T-helper 22 cell (primary cell): Measurements from ENCODE around the gene TARM1.
"Not testable (repeated sequence)": the region's sequence is repeated elsewhere in the genome, so short reads cannot be mapped to it uniquely, and the experiment has no call there.

ENCODE experiments used
- DNase-seq: peaks from one replicate; pipeline ENCODE4 v3.0.0-alpha.2; 2020; ENCODE audit warnings: low read depth

Gene TARM1

DNA sequence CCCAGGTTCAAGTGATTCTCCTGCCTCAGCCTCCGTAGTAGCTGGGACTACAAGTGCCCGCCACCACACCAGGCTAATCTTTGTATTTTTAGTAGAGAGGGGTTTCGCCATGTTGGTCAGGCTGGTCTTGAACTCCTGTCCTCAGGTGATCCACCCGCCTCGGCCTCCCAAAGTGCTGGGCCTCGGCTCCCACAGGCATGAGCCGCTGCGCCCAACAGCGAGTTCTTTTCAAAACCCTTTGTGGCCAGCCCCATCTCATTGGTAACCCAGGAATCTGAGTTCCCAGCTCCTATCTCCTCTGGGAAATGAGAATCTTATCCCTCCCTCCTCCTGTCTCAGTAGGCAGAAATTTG is 18.7 kb upstream of the TARM1 start:
- DNase-seq: not testable (repeated sequence)

DNA sequence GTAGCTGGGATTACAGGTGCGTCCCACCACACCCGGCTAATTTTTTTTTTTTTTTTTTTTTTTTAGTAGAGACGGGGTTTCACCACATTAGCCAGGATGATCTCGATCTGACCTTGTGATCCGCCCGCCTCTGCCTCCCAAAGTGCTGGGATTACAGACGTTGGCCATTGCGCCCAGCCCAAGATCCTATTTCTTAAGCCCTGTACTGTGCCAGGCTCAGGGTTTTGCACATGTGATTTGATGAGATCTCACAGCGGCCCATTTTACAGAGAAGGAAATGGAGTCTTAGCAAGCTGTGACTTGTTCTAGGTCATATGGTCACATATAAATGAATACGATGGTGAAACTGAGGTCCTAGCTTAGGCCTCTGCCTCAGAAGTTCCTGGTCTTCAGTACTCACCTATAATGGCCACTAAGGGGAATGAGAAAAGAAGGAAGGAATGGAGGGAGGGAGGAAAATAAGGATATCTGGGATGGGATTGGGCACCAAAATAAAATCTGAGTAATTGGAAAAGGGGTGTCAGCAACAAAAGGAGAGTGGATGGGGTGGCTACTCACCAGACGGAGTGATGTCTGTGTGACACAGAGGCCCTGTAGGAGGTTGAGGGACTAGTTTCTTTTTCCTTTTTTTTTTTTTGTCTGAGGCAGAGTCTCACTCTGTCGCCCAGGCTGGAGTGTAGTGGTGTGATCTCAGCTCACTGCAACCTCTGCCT is 18.2 kb upstream of the TARM1 start:
- DNase-seq: no peak

DNA sequence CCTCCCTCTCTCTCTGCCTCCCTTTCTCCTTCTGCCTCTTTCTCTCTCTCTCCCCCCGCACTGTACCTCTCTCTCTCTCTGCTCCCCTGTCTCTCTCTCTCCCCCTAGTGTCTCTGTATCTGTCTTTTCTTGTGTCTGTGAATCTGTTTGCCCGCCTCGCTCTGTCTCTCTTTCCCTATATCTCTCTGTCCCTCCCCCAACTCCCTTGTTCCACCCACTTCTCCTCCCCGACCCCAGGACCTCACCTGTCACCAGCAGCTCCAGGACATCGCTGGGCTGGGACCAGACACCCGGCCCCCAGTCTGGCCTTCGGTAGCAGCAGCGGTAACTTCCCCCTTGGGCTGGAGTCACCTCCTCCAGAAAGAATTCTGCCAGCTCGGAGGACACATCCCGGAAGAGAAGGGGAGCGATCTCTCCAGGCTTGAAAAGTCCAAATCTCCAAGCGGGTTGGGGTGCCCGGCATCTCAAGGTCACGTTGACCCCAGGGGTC is 15.5 kb upstream of the TARM1 start:
- DNase-seq: no peak

DNA sequence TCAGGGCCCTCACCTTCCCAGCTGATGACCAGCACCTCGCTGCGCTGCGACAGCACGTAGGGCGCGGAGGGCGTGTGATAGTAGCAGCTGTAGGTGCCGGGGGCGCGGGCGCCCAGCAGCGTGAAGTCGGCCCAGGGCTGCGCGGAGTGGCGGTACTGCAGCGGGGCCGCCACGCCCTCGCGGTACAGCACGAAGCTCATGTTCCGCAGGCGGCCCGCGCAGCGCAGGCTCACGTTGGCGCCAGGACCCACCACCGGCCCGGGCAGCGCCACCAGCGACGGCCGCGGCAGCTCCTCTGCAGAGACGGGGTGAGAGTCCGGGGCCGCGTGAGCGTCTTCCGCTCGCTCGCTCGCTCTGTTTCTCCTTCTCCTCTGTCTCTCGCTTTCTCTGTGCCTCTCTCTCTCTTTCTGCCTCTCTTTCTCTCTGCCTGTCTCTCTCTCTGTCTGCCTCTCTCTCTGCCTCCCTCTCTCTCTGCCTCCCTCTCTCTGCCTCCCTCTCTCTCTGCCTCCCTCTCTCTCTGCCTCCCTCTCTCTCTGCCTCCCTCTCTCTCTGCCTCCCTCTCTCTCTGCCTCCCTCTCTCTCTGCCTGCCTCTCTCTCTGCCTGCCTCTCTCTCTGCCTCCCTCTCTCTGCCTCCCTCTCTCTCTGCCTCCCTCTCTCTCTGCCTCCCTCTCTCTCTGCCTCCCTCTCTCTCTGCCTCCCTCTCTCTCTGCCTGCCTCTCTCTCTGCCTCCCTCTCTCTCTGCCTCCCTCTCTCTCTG is 14.9 kb upstream of the TARM1 start:
- peak; percentile 25 for DNase-seq

DNA sequence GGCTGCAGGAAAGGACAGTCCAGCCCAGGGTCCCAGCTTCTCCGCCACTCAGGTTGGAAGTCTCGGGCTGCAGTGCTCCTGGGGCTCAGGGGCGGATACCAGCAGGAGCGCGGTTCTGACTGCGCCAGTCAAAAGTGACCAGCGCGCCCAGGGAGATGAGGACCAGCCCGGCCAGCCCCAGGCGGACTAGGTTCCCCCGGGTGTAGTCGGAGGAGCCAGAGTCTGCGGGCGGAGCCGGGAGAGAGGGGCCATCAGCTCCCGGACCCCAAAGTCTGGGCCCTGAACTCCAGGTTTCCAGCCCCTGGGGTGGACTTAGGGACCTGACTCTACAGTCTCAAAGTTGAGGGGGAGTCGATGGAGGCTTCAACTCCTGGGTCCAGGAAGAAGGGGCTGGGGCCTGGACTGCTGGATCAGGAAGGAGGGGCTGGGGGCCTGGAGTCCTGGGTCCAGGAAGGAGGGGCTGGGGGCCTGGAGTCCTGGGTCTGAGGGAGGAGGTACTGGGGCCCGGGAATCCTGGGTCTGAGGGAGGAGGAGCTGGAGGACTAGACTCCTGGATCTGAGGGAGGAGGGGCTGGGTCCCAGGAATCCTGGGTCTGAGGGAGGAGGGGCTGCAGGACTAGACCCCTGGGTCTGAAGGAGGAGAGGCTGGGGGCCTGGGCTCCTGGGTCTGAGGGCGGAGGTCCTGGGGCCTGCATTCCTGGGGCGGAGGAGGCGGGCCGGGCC is 14.1 kb upstream of the TARM1 start:
- no peak for DNase-seq

DNA sequence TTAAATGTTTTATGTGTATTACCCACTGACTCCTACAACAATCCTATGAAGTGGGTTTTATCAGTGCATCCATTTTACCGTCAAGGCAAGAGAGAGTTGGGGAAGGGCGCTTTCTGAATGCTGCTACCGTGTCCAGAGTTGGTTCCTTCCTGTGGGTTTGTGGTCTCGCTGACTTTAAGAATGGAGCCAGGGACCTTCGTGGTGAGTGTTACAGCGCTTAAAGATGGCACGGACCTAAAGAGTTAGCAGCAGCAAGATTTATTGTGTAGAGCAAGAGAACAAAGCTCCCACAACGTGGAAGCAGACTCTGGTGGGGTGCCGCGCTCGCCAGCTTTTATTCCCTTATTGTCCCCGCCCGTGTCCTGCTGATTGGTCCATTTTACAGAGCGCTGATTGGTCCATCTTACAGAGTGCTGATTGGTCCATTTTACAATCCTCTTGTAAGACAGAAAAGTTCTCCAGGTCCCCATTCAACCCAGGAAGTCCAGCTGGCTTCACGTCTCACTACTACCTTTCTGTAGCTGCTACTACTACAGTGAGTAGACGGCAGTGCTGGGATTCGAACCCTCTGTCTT is 13.3 kb upstream of the TARM1 start:
- no peak for DNase-seq

DNA sequence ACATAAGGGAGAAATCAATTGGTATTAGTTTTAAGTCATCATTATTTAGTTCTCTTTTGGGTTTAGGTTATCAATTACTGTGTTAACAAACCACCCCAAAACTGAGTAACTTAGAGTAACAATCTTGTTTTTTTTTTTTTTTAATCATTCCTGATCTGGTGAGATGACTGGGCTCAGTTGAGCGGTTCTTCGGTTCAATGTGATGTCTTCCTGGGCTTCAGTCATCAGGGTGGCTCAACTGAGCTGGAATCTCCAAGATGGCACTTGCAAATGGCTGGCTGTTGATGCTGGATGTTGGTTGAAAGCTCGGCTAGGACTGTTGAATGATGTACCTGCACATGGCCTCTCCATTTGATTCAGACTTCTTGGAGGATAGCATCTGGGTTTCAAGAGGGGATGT is 3.2 kb upstream of the TARM1 start:
- no peak for DNase-seq

DNA sequence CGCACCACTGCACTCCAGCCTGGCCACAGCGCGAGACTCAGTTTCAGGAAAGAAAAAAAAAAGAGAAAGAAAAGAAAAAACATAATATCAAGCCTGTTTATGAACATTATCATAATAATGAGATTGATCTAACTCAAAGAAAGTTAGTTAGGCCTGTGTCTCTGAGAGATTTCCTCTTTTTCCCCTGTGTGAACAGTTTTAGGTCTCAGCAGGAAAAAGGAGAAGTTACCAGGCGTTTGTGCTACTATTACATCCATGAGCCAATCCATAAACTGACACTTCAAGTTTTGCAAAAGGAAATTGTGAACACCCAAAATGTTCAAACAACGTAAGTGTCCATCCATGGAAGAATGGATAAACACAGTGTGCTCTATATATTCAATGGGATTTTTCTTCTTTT is 3.8 kb downstream of the TARM1 start:
- DNase-seq: no peak

DNA sequence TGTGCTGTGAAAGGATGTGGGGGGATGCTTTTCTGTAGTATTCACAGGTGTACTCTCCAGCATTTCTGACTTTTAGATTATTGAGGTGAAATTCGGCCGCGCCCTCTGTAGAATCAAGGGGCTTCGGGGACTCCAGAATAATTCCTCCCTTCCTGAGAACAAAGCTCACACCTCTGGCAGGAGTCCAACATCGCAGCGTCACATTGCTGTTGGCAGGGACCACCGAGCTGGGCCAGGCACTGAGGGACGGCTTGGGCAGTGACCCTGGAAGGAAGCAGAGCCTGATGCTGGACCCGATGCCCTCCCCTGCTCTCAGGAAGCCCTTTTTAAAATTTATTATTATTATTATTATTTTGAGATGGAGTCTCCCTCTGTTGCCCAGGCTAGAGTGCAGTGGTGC is 6.3 kb downstream of the TARM1 start:
- no peak for DNase-seq

DNA sequence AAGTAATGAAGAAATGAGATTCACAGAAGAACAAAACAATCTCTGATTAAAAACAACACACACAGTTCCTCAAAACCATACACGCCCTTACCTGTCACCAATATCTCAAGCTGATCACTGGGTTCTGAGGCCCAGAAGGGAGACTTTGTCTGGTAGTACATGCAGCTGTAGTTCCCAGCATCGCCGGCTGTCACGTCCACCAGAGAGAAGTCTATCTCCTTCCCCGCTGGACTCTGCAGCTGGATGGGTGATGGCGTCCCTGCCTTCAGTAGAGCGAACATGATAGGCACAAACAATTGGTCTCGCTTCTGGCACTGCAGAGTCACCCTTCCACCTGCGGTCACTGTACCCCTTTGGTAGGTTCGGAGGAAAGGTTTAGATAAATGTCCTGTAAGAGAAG is 7.3 kb downstream of the TARM1 start:
- no peak for DNase-seq

DNA sequence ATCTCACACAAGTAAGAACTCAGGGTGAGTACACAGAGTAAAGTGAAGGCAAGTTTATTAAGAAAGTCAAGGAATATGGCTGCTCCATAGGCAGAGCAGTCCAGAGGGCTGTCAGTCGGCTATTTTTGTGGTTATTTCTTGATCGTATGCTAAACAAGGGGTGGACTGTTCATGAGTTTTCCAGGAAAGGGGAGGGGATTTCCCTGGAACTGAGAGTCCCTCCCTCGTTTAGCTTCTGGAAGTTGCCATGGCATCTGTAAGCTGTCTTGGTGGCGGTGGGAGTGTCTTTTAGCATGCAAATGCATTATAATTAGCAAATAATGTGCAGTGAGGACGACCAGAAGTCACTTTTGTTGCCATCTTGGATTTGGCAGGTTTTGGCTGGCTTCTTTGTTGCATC is 11.7 kb downstream of the TARM1 start:
- no peak for DNase-seq

DNA sequence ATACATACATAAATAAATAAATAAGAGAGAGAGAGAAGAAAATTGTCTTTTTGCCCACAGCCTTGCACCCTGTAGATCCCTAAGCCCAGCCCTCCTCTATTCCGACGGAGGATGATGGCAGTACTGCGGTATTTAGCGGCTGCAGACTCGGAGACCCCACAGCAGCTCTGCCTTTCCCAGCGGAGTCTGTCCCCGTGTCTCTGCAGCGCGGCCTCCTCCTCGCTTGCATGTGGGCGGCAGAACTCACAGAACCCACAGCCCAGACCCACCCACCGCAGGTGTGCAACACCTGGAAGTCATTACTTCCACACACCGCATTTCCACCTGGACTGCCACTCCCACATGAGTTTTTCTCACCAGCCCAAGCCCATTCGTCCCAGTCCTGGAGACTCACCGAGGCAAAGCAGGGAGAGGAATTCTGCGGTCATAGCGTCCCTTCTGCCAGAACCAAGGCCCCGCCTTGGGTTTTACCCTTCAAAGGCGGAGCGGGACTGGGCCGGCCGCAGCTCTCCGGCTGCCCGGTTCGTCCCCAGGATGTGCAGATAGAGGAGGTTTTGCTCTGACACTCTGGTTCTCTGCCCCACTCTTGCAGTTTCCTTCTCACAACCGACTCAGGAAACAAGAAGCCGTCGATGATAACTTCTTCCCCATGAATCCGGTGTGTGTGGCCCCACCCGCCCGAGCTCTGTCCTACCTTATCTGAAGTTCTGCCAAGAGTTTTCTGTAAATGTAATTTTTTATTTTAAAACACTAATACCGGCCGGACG is 17.6 kb downstream of the TARM1 start, which contains the start of gene VSTM1:
VSTM1 (minus strand) TSS at position 548 of the 767 bp plus-strand sequence; CDS start at position 428, 120 bp downstream.
- no peak for DNase-seq

DNA sequence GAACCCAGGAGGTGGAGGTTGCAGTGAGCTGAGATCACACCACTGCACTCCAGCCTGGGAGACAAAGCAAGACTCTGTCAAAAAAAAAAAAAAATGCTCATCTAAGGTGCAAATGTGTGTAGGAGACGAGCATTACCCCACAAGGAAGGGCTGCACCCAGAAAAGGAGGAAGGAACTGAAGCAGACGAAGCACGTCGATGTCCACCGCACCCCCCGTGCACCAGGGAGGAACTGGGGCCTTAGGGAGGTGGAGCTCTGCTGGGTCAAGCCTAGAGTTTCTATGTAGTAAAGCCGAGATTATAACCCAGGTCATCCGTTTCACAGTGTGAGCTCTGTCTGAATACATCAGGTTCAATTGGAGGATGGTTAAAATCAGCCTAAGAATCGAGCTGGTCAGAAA is 18.5 kb downstream of the TARM1 start:
- DNase-seq: no peak

DNA sequence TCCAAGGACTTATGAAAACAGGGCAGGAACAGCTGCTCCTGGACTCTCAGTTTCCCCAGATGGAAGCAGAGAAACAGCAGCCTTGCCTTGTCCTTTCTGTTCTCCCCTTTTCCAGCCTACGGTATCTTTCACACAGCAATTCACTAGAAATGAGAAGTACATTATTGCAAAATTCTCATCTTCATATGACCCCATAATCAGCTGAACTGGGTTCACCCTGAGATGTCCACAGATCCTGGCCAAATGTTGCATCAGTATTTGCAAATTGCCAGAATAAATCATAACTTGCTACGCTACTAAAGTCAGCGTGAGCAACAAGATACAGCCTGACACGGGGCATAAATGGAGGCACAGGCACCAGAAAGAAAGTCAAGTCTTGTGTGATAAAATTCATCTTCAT is 33.5 kb downstream of the TARM1 start:
- DNase-seq: no peak

DNA sequence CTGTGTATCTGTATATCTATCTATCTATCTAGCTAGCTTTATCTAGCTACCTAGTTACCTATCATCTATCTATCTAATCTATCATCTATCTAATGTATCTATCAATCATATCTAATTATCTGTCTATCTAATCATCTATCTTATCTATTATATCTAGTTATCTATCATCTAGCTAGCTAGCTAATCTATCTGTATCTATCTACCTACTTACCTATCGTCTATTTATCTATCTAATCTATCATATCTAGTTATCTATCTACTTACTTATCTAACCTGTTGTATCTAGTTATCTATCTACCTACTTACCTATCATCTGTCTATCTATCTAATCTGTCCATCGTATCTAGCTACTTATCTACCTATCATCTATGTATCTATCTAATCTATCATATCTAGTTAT is 35.4 kb downstream of the TARM1 start:
- no peak for DNase-seq

DNA sequence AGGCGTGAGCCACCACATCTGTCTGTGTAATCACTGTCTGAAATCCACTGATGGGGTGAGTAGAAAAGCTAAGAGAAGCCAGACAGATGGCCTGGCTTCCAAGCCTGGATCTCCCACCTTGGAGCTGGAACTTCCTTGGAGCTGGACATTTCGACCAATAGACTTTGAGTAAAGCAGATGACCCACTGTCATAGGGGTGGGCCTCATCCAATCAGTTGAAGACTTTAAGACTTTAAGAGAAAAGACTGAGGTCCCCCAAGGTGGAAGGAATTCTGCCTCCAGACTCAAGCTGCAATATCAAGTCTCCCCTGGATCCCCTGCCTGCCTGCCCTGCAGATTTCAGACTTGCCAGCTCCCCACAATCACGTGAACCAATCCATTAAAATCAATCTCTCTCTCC is 38.2 kb downstream of the TARM1 start:
- DNase-seq: no peak

DNA sequence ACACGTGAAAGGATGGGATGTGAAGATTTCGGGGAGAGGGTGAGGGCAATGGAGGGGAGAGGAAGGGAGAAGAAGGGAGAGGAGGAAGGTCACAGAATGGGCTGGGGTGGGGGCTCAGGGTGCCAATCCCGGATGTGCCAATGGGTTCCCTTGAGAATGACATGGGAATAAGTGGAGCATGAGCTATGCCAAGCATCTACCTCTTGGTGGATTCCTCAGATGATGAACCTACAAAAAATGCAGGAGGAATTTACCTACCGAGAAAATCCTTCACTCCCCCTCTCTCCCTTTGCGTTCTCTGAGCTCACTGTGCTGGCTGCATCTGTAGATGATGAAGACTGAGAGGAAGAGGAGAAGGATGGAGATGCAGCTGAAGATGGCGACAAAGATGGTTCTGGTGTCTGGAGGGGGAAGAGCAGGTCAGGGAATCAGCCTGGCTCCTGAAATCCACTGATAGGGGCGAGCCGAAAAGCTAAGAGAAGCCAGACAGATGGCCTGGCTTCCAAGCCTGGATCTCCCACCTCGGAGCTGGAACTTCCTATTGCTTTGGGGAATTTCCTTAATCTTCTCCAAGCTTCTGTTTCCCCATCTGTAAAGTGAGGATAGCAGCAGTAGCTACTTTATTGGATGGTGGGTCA is 39.1 kb downstream of the TARM1 start:
- no peak for DNase-seq

DNA sequence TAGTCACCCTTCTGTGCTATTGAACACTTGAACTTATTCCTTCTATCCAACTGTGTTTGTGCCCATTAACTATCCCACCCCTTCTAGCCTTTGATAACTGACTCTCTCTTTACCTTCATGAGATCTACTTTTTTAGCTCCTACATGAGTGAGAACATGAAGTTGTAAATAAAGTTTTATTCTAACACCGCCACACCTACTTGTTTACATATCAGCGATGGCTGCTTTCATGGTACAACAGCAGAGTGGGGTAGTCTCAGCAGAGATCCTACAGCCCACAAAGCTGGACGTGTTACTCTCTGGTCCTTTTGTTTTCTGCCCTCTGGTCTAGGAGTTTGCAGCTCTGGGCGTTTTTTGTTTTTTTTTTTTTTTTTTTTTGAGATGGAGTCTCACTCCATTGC is 41.2 kb downstream of the TARM1 start:
- no peak for DNase-seq

DNA sequence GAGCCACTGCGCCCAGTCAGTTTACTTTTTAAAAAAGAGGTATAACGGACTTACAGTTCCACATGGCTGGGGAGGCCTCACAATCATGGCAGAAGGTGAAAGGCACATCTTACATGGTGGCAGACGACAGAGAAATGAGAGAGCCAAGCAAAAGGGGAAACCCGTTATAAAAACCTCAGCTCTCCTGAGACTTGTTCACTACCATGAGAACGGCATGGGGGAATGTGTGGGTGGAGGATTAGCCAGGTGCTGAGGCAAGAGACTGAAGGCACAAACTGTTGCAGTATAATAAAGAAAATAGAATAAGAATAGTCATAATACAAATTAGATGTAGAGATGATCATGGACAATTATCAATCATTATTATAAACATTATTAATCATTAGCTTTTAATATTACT is 44.6 kb downstream of the TARM1 start:
- DNase-seq: not testable (repeated sequence)

DNA sequence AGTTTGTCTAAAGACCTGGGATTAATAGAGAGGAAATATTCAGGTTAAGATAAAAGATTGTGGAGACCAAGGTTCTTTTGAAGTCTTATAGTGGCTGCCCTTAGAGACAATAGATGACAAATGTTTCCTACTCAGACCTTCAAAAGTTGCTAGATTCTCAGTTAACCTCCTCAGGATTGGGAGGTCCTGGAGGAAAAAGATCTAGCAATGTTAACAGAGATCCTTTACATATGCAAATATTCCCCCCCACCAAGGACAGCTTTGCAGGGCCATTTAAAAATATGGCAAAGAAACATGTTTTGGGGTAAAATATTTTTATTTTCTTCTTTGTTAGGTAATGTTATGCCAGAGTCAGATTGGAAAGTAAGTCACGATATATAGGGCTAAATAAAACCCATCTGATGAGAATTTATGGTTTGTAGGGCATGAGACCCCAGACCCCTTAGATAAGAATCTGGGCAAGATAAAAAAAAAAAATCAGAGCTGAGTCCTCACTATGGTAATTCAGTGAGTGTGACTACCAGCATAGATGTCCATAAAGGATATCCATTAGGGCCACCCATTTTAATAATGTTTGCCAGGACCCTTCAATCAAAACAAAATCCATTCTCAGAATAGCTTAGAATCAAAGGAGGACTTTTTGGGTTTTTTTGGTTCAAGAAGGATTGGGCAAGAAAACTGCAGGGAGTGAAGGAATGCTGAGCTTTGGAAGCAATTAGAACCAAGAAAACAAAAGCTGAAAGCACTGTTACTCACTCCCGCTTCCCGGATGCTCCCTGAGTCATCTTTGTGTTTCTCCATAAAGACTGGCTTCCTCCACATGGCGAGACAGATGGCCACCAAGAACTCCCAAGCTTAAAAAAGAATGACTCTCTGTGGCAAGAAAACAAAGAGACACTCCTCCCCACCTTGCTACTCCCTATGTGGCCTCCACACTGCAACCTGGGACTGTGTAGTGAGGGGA is 45.7 kb downstream of the TARM1 start:
- DNase-seq: no peak
